Natural killer cell (primary cell): ENCODE results near the gene ARID1B. TPM values are rescaled to one million over a fixed set of nuclear protein-coding genes. Genes with fewer than 3 reads are reported as not detected.

Source experiments
- ATAC-seq, 3 donors: fragments of 150-1000 bp in 2 of 3; fragments of 200-7000 bp in 1 of 3; cut with Tn5 transposase; 1 replicate in 1 of 3; 2 replicates in 2 of 3; pipeline ENCODE4 v1.10.0; 2021; ENCODE audit warnings: mild to moderate bottlenecking in 2 of 3, moderate library complexity in 2 of 3
- DNase-seq, 2 donors: peaks; one replicate each; pipeline versions ENCODE4 v3.0.0 to v3.0.0-alpha.2; 2013 to 2021; ENCODE audit warnings: mixed read lengths in 1 of 2
- H3K27ac ChIP-seq: one replicate; pipeline ENCODE4 v1.5.1; 2013; ENCODE audit warnings: mild to moderate bottlenecking, low read length
- H3K27me3 ChIP-seq: one replicate; pipeline ENCODE4 v1.6.1; 2013; ENCODE audit warnings: low read length; ENCODE audit not compliant: control insufficient read depth, insufficient read depth
- H3K36me3 ChIP-seq: one replicate; pipeline ENCODE4 v1.6.1; 2013; ENCODE audit warnings: low read length; ENCODE audit not compliant: control insufficient read depth, insufficient read depth
- H3K4me1 ChIP-seq: one replicate; pipeline ENCODE4 v1.6.1; 2013; ENCODE audit warnings: low read length; ENCODE audit not compliant: control insufficient read depth, insufficient read depth
- H3K4me3 ChIP-seq: one replicate; pipeline ENCODE4 v1.5.1; 2013; ENCODE audit warnings: low read length
- H3K9me3 ChIP-seq: one replicate; pipeline ENCODE4 v1.6.1; 2013; ENCODE audit warnings: low read length; ENCODE audit not compliant: control insufficient read depth, insufficient read depth
- H3K27ac Mint-ChIP-seq, 2 donors: one replicate each; pipeline ENCODE4 v1.8.0; 2022; ENCODE audit warnings: mild to moderate bottlenecking in 2 of 2, mixed read lengths in 2 of 2, moderate library complexity in 1 of 2
- H3K27me3 Mint-ChIP-seq, 2 donors: one replicate each; pipeline ENCODE4 v1.8.0; 2022; ENCODE audit warnings: low read depth in 2 of 2, mixed read lengths in 2 of 2
- H3K36me3 Mint-ChIP-seq: one replicate; pipeline ENCODE4 v1.8.0; 2022; ENCODE audit warnings: mixed read lengths
- H3K4me1 Mint-ChIP-seq, 2 donors: one replicate each; pipeline ENCODE4 v1.8.0; 2022; ENCODE audit warnings: mixed read lengths in 2 of 2
- H3K4me3 Mint-ChIP-seq: one replicate; pipeline ENCODE4 v1.8.0; 2022; ENCODE audit warnings: mild to moderate bottlenecking, moderate library complexity, mixed read lengths
- H3K9me3 Mint-ChIP-seq, 2 donors: one replicate each; pipeline ENCODE4 v1.8.0; 2022; ENCODE audit warnings: mixed read lengths in 2 of 2
- CTCF ChIP-seq: fragments of 200-600 bp; IDR thresholded peaks from one replicate; pipeline ENCODE4 v1.8.0; 2022; ENCODE audit warnings: antibody characterized with exemption
- WGBS: methylation state at CpG from one replicate; pipeline ENCODE4 v1.1.7; 2013; ENCODE audit warnings: missing lambda C conversion rate; ENCODE audit not compliant: insufficient coverage; 5-methylcytosine and 5-hydroxymethylcytosine counted together
- intact Hi-C: fragments of 100-400 bp; cut with micrococcal nuclease; formaldehyde crosslinking; loops from one replicate; pipeline ENCODE4 v1.14.2; 2022
- total RNA-seq, 4 donors: library from RNA; stranded (reverse); fragments of 120-200 nt in 1 of 4; gene quantifications; one replicate each; pipeline versions ENCODE4 v1.2.3 to v1.2.4, GENCODE V29; 2013 to 2022

Gene ARID1B
- total RNA-seq, 3 donors from 2014 or later (not counting 1 experiment from before 2014, with no cell fraction given), result 180 to 201 (median 189) TPM

- Mint-ChIP-seq H3K9me3 (no peaks in the 10 kb centered on the region), H3K36me3 (no peaks in the 10 kb centered on the region), H3K4me3 (peak overlapping the region; percentile 78), H3K27ac (peak overlapping the region; percentile 43 to 69), H3K27me3 (peaks cover 10 to 12% of the 10 kb centered on the region in 2 donors), H3K4me1 (peaks cover 16 to 29% of the 10 kb centered on the region in 2 donors)
- intact Hi-C loops, result no loop called here
- Histone ChIP-seq H3K36me3 (no peaks in the 10 kb centered on the region), H3K9me3 (no peaks in the 10 kb centered on the region), H3K27me3 (peaks cover 2% of the 10 kb centered on the region), H3K4me1 (peaks cover 36% of the 10 kb centered on the region), H3K27ac (no peak overlapping the region), H3K4me3 (no peak overlapping the region)
- DNase-seq (no peak), ATAC-seq (peak in 2 of 3 donors; percentile 3 to 4)
- WGBS, result 90% methylated on average over 11 of the region's 11 CpGs
- no peak for TF ChIP-seq CTCF
Observed at GRCh38 chr6:157221817-157222175, 444.6 kb downstream of the ARID1B start.

GRCh38 chr6:157222201-157222981 is 445.2 kb downstream of the ARID1B start:
- peaks cover 2% of the 10 kb centered on the region for H3K27me3 ChIP-seq
- DNase-seq, result no peak
- no peak overlapping the region for H3K4me3 ChIP-seq
- no peaks in the 10 kb centered on the region for H3K9me3 ChIP-seq
- Mint-ChIP-seq H3K27ac (peak overlapping the region in 1 of 2 donors; percentile 69), H3K36me3 (no peaks in the 10 kb centered on the region), H3K27me3 (peaks cover 10 to 12% of the 10 kb centered on the region in 2 donors), H3K4me1 (peaks cover 21 to 32% of the 10 kb centered on the region in 2 donors), H3K4me3 (peak overlapping the region; percentile 82), H3K9me3 (no peaks in the 10 kb centered on the region)
- peaks cover 39% of the 10 kb centered on the region for H3K4me1 ChIP-seq
- WGBS, result 80% methylated on average over 17 of the region's 17 CpGs
- H3K27ac ChIP-seq, result no peak overlapping the region
- no peaks in the 10 kb centered on the region for H3K36me3 ChIP-seq
- no peak for ATAC-seq
- TF ChIP-seq CTCF, result no peak
- intact Hi-C loops, result no loop called here

- H3K9me3 Mint-ChIP-seq, result no peaks in the 10 kb centered on the region
- ATAC-seq (no peak), DNase-seq (no peak)
- H3K36me3 Mint-ChIP-seq, result no peaks in the 10 kb centered on the region
- Histone ChIP-seq H3K4me3 (no peak overlapping the region), H3K27me3 (peaks cover 2% of the 10 kb centered on the region), H3K27ac (no peak overlapping the region), H3K9me3 (no peaks in the 10 kb centered on the region), H3K36me3 (no peaks in the 10 kb centered on the region), H3K4me1 (peaks cover 45% of the 10 kb centered on the region)
- WGBS, result 31% methylated on average over 11 of the region's 11 CpGs
- no peak for TF ChIP-seq CTCF
- peaks cover 10 to 12% of the 10 kb centered on the region in 2 donors for H3K27me3 Mint-ChIP-seq
- intact Hi-C loops, result no loop called here
- H3K4me1 Mint-ChIP-seq, result peaks cover 27 to 38% of the 10 kb centered on the region in 2 donors
- H3K27ac Mint-ChIP-seq, result peak overlapping the region in 1 of 2 donors; percentile 69
- no peak overlapping the region for H3K4me3 Mint-ChIP-seq
Observed at GRCh38 chr6:157223021-157223430, 445.8 kb downstream of the ARID1B start.
